Kidney (tissue), 22 donors: ENCODE results near the gene SPAG7. TPM values are rescaled to one million over a fixed set of nuclear protein-coding genes. Genes with fewer than 3 reads are reported as not detected.

Experiments
- DNase-seq, 5 donors: peaks; one replicate each; pipeline ENCODE4 v3.0.0-alpha.2; 2013 to 2020
- FAIRE-seq: peaks from 2 replicates; lab custom pipeline; 2012; peaks lifted over from hg19 to GRCh38; lab: Jason Lieb, UNC
- H3K27ac ChIP-seq, 2 donors: one replicate each; pipeline ENCODE4 v1.7.0; 2013; ENCODE audit warnings: low read depth in 2 of 2, low read length in 2 of 2, inconsistent platforms in 1 of 2
- H3K27me3 ChIP-seq: one replicate; pipeline ENCODE4 v1.7.1; 2013; ENCODE audit warnings: low read length, inconsistent platforms; ENCODE audit not compliant: control insufficient read depth, insufficient read depth
- H3K36me3 ChIP-seq, 3 donors: one replicate each; pipeline versions ENCODE4 v1.7.0 to v1.7.1; 2013; ENCODE audit warnings: low read length in 3 of 3, control low read depth in 1 of 3, inconsistent platforms in 1 of 3; ENCODE audit not compliant: insufficient read depth in 3 of 3, control insufficient read depth in 2 of 3
- H3K4me1 ChIP-seq, 3 donors: one replicate each; pipeline versions ENCODE4 v1.7.0 to v1.7.1; 2013; ENCODE audit warnings: low read length in 3 of 3, inconsistent platforms in 1 of 3, low read depth in 1 of 3; ENCODE audit not compliant: control insufficient read depth in 2 of 3, insufficient read depth in 2 of 3
- H3K4me3 ChIP-seq, 3 donors: one replicate each; pipeline versions ENCODE4 v1.7.0 to v1.8.1; 2013; ENCODE audit warnings: low read length in 3 of 3, control low read depth in 1 of 3, inconsistent platforms in 1 of 3
- H3K9ac ChIP-seq, 3 donors: one replicate each; pipeline versions ENCODE4 v1.7.0 to v1.7.1; 2013; ENCODE audit warnings: low read length in 3 of 3, control low read depth in 1 of 3, inconsistent platforms in 1 of 3
- H3K9me3 ChIP-seq, 3 donors: one replicate each; pipeline versions ENCODE4 v1.7.0 to v1.7.1; 2013; ENCODE audit warnings: low read length in 3 of 3, control low read depth in 1 of 3, inconsistent platforms in 1 of 3; ENCODE audit not compliant: control insufficient read depth in 2 of 3, insufficient read depth in 1 of 3
- intact Hi-C: fragments of 100-400 bp; cut with DNase I; formaldehyde crosslinking; loops from one replicate; pipeline ENCODE4 v1.11.1; 2022
- long read RNA-seq, 10 donors: library from polyadenylated mRNA in 1 of 10; unstranded in 1 of 10; transcript quantifications; one replicate each; pipeline ENCODE4 v2.0.0 and lab custom pipeline, GENCODE V29; 2021 to 2026
- polyA plus RNA-seq: library from polyadenylated mRNA; stranded (reverse); fragments of 350-450 nt; fragmentation: Illumina TruSeq; extraction: RNeasy Lipid Tissue Mini Kit (QIAGEN cat#74804); gene quantifications from one replicate; pipeline ENCODE4 v1.2.3, GENCODE V29; 2014; ENCODE audit warnings: low read depth, low replicate concordance; ENCODE audit not compliant: insufficient read depth
- total RNA-seq: library from RNA; stranded (reverse); fragmentation: NEBNext Ultra II Directional; extraction: Animal tissue kit (Norgen Biotek cat#: 25700); gene quantifications from one replicate; pipeline ENCODE4 v1.2.1, GENCODE V29; 2021
- TF ChIP-seq, protein P1 (sequence below): IDR thresholded peaks from 3 replicates; pipeline ENCODE4 v1.5.1; 2012; ENCODE audit warnings: mild to moderate bottlenecking, moderate library complexity, borderline replicate concordance; ENCODE audit not compliant: insufficient read depth; ENCODE audit errors: extremely low read depth
- donor health status: control.
- donor health status: control.
- donor health status: control.
- donor health status: control.
- donor health status: control.
- donor health status: DM: yes; HTN: yes; CAD: no.
- donor health status: Normal renal cell carcinoma (clear cell type).

SPAG7 gene, protein sequence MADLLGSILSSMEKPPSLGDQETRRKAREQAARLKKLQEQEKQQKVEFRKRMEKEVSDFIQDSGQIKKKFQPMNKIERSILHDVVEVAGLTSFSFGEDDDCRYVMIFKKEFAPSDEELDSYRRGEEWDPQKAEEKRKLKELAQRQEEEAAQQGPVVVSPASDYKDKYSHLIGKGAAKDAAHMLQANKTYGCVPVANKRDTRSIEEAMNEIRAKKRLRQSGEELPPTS
- 73.6 TPM for total RNA-seq
- 157 TPM for polyA plus RNA-seq
- long read RNA-seq, donor 1, transcript SPAG7-201 (7 exons, 1,058 nt), result major isoform, 28 of 33 reads
- long read RNA-seq, donor 1, partial matches to known transcripts, result 0 of 33 reads
- long read RNA-seq, donor 1, other reads (novel, unspliced or antisense), result 0 of 33 reads
- long read RNA-seq, donor 2, transcript SPAG7-201 (7 exons, 1,058 nt), result major isoform, 24 of 26 reads
- long read RNA-seq, donor 2, partial matches to known transcripts, result 0 of 26 reads
- long read RNA-seq, donor 2, other reads (novel, unspliced or antisense), result 0 of 26 reads
- long read RNA-seq, donor 3, transcript SPAG7-201 (7 exons, 1,058 nt), result major isoform, 38 of 40 reads
- long read RNA-seq, donor 3, partial matches to known transcripts, result 0 of 40 reads
- long read RNA-seq, donor 3, other reads (novel, unspliced or antisense), result 0 of 40 reads
- long read RNA-seq, donor 4, transcript SPAG7-201 (7 exons, 1,058 nt), result major isoform, 13 of 16 reads
- long read RNA-seq, donor 4, partial matches to known transcripts, result 0 of 16 reads
- long read RNA-seq, donor 4, other reads (novel, unspliced or antisense), result 0 of 16 reads
- long read RNA-seq, donor 5, transcript SPAG7-201 (7 exons, 1,058 nt), result major isoform, 6 of 6 reads
- long read RNA-seq, donor 5, partial matches to known transcripts, result 0 of 6 reads
- long read RNA-seq, donor 5, other reads (novel, unspliced or antisense), result 0 of 6 reads
- long read RNA-seq, donor 6, transcript SPAG7-201 (7 exons, 1,058 nt), result major isoform, 83 of 101 reads
- long read RNA-seq, donor 6, partial matches to known transcripts, result 13 of 101 reads
- long read RNA-seq, donor 6, other reads (novel, unspliced or antisense), result 0 of 101 reads
- long read RNA-seq, donor 7, transcript SPAG7-201 (7 exons, 1,058 nt), result major isoform, 31 of 45 reads
- long read RNA-seq, donor 7, partial matches to known transcripts, result 0 of 45 reads
- long read RNA-seq, donor 7, other reads (novel, unspliced or antisense), result 11 of 45 reads
- long read RNA-seq, donor 8, transcript SPAG7-201 (7 exons, 1,058 nt), result major isoform, 36 of 43 reads
- long read RNA-seq, donor 8, partial matches to known transcripts, result 5 of 43 reads
- long read RNA-seq, donor 8, other reads (novel, unspliced or antisense), result 0 of 43 reads
- long read RNA-seq, donor 9, transcript SPAG7-201 (7 exons, 1,058 nt), result major isoform, 19 of 22 reads
- long read RNA-seq, donor 9, partial matches to known transcripts, result 0 of 22 reads
- long read RNA-seq, donor 9, other reads (novel, unspliced or antisense), result 0 of 22 reads
- long read RNA-seq, donor 10, transcript SPAG7-201 (7 exons, 1,058 nt), result major isoform, 24 of 28 reads
- long read RNA-seq, donor 10, partial matches to known transcripts, result 0 of 28 reads
- long read RNA-seq, donor 10, other reads (novel, unspliced or antisense), result 0 of 28 reads

DNA sequence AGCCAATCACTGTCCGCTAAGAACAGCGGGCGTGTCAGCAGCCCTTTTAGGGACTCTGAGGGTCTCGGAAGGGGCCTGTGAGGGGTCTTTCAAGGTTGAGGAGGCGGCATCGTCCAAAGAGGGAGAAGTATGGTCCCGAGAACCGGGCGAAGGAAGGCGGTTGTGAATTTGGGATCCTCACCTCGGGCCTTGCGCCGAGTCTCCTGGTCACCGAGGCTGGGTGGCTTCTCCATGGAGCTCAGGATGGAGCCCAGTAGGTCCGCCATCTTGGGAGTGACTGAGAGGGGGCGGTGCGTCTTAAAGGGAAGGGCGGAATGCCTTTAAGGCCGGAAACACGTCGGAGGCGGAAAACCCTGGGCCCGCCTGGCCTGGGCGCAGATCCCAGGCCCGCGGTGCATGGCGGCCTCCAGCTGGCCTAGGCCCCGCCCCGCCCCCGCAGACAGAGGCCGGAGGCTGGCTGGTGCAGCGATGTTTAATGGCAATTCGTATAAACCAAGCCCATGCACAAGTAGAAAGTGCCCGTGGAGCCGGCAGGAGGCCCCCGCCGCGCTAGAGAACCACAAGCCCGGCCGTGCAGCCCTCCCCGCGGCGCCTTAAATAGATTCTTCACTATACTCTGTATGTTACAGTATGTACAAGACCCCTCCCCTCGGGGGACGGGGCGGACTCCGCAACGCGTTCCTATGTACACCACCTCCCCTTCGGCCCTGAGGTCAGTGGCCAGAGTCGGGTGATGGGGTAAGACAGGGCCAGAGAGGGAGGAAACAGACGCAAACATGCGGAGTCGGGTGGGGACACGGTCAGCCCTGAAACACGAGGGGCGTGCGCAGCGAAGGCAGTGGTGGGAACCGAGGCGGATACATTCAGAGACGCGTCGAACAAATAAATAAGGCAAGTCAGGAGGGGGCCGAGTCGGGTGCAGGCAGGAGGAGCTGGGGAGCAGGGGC is at the start of gene SPAG7:
Gene SPAG7, minus strand, starts transcription at position 279 of the 947 bp plus-strand sequence. Its CDS starts 13 bp downstream, at position 266.
- peaks cover 0 to 4% (median 3%) of the 10 kb centered on the region in 3 donors for H3K36me3 ChIP-seq
- DNase-seq, result peak; percentile 98 to 99 (median 98)
- peak within 1 kb of the TSS; percentile 75 to 96 (median 95) for H3K9ac ChIP-seq
- peak within 1 kb of the TSS; percentile 98 to 99 for H3K27ac ChIP-seq
- FAIRE-seq, result no peak
- H3K4me3 ChIP-seq, result peak within 1 kb of the TSS; percentile 93 to 99 (median 94)
- no peaks in the 10 kb centered on the region for H3K9me3 ChIP-seq
- H3K27me3 ChIP-seq, result no peaks in the 10 kb centered on the region
- intact Hi-C loops, result no loop called here
- peaks cover 3 to 28% (median 4%) of the 10 kb centered on the region in 3 donors for H3K4me1 ChIP-seq
- TF ChIP-seq, protein P1, sequence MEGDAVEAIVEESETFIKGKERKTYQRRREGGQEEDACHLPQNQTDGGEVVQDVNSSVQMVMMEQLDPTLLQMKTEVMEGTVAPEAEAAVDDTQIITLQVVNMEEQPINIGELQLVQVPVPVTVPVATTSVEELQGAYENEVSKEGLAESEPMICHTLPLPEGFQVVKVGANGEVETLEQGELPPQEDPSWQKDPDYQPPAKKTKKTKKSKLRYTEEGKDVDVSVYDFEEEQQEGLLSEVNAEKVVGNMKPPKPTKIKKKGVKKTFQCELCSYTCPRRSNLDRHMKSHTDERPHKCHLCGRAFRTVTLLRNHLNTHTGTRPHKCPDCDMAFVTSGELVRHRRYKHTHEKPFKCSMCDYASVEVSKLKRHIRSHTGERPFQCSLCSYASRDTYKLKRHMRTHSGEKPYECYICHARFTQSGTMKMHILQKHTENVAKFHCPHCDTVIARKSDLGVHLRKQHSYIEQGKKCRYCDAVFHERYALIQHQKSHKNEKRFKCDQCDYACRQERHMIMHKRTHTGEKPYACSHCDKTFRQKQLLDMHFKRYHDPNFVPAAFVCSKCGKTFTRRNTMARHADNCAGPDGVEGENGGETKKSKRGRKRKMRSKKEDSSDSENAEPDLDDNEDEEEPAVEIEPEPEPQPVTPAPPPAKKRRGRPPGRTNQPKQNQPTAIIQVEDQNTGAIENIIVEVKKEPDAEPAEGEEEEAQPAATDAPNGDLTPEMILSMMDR, result no peak

DNA sequence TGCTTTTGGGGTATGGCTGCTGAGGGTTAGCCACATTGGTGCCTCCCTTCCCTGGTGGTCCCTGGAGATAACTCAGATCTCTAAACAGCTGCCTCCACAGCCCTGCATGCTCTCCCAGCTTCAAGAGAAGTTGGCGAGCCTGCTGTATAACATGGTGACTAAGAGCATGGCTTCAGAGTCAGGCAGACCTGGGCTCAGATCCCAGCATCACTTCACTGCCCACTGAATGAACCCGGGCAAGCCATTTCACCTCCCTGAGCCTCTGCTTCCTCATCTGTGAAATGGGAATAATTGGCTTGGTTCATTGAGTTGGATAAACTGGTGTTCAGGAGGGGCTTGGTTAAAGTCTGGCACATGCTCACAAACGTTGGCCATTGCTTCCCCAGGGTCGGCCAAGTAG is 46.7 kb upstream of the SPAG7 start:
- no peak overlapping the region for H3K9ac ChIP-seq
- FAIRE-seq (no peak), DNase-seq (no peak)
- intact Hi-C loops, result no loop called here
- no peak overlapping the region for H3K27ac ChIP-seq
- no peaks in the 10 kb centered on the region for H3K27me3 ChIP-seq
- no peaks in the 10 kb centered on the region for H3K9me3 ChIP-seq
- H3K4me1 ChIP-seq, result no peaks in the 10 kb centered on the region
- H3K4me3 ChIP-seq, result no peak overlapping the region
- peaks cover 0 to 30% (median 22%) of the 10 kb centered on the region in 3 donors for H3K36me3 ChIP-seq
- TF ChIP-seq, protein P1, result no peak
